Measurements from ENCODE around the gene OSR1. TPM values are rescaled to one million over a fixed set of nuclear protein-coding genes. Genes with fewer than 3 reads are reported as not detected.

The OSR1 gene
- total RNA-seq, 1 donor from 2014 or later: not detected

DNA sequence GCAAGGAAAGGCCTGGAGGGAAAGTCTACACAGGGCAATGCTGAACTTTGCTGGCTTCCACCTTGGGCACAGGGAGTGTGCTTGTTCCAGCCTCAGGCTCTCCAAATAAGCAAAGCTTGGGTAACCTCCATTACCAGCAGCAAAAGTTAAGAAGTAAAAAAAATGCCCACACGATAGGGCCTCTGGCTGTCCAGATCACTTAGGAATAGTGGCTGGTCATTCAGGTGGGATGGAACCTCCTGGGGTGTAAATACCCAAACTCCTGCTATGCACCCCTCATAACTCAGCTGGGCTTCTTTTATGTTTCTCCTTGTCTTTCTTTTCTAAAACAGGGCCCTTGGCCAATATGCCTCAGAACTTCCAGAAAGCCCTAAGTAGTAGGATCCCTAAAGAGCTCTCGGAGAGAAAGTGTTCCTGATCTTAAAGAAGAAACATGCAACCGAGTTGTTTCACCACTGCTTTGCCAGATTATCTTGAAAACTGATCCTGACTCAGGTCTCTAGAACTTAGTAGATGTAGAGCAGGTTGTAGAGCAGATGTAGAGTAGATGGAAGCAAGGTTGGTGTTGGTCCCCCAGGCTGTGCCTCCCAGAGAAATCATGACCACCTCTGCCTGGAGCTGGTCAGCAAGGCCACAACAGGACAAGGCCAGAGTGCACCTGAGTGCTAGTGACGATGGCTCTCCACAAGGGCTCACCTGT, 2.0 kb upstream of the OSR1 start:
- intact Hi-C loops (cut with micrococcal nuclease): loop anchor here (5.0 to 10.0 kb wide), 2 partner anchors 507 to 1486 kb away; partner anchors contain the start of gene KCNS3

DNA sequence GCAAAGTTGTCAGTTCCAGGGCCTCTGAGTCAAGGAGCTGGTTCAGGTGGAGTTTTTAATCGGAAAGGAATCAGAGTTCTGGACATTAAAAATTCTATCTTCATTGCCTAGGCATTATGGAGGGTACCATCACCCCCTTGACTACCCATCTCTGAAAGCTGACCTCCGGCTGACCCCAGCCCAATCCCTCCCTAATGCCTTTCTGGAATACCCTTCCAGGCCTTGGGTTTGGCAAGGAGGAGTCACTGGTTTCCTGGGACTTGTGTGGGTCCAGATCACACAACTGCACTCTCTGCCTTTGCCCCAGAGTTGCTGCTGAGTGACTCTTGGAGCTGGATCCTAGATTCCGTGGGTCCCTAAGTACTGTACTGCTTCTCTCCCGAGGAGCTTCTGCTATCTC, 1.0 kb upstream of the OSR1 start:
- intact Hi-C loops (cut with micrococcal nuclease): no loop called here

DNA sequence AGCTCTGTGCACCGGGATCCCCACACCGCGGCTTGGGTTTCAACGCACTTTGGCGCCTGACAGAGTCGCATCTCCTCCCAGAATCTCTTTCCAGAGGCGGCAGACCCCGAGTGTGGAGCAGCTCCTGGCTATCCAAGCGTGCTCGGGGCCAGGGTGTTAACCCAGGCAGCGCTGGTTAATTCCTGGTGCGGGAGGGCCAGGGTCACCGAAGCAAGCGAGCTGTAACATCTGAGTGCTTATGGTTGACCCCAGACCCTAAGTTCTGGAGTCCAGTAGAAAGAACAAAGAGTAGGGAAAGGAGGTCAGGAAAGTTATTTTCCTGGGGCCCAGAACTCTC, 566 bp upstream of the OSR1 start:
- intact Hi-C loops (cut with micrococcal nuclease): no loop called here

DNA sequence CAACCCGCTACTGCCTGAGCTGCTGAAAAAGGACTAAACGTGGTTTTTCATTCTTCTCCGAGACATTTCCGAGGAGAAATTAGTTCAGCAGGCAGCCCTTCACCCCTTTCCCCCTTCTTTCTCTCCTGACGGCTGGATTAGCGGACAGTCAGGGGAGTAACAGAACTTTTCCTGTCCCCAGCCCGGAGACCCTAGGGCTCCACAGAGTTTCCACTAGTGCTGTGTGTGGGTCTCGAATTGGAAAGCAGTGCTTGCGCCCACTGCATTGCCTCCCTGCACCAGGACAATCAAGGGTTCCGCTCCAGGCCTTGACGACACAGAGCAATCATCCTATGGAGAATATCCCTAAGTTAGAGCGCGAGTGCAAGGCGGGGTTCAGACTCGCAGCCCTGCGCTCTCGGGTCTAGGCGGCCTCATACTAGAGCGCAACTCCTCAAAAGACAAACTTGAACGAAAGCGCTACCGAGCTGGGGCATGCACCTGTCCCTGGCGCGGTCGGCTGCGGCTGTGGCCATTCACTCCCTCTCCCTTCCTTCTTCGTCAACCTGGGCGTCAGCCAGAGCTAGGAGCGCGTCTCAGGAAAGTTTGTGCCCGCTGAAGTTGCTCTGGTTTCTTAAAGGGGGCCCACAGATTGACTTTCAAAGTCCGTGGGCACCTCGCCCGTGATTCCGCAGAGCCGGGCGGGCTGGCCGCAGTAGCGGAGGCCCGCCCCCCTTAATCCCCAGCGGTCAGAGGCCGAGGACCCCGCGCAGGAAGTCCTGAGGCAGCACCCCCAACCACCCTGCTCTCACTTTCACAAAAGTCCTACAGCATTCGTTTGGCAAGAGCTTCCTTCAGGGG, 801 bp downstream of the OSR1 start:
- intact Hi-C loops (cut with micrococcal nuclease): loop anchor here (1.0 kb wide), 1 partner anchor 7 kb away; no protein-coding TSS in a partner anchor

DNA sequence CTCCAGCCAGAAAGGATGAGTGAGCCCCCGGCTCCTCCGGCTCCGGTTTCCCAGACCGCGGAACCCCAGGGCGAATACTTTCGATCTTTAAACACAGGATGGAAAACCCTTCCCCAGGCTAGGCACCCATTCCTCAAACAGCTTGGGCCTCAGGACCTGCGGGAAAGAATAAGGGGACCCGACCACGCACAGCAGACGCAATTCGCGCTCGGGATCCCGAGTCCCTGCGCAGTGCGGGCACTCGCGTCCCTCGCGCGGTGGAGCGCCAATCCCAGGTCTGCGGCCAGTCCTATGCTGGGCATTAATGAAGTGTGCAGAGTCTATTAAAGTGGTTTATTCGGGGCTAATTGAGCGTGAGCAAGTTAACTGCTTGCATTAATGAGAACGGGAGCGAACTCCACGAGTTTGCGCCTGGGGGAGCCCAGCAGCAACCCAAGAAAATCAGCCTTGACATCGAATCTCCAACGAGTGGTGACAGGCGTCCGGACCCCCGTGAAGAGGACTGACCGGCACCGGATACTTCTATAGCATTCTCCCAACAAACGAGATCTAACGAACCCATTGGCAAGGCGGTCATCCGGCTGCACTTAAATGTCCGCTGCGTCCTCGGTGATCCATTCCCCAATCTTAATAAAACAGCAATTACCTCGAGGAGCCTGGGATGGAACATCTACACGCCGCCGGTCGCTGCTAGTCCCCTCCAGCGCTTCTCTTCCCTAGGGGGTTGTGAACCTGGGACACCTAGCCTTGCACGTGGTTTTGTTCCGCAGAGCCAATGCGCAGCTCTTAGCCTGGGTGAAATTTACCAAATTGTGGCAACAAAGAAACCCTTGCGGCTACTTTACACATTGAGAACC, 1.6 kb downstream of the OSR1 start:
- intact Hi-C loops (cut with micrococcal nuclease): no loop called here

DNA sequence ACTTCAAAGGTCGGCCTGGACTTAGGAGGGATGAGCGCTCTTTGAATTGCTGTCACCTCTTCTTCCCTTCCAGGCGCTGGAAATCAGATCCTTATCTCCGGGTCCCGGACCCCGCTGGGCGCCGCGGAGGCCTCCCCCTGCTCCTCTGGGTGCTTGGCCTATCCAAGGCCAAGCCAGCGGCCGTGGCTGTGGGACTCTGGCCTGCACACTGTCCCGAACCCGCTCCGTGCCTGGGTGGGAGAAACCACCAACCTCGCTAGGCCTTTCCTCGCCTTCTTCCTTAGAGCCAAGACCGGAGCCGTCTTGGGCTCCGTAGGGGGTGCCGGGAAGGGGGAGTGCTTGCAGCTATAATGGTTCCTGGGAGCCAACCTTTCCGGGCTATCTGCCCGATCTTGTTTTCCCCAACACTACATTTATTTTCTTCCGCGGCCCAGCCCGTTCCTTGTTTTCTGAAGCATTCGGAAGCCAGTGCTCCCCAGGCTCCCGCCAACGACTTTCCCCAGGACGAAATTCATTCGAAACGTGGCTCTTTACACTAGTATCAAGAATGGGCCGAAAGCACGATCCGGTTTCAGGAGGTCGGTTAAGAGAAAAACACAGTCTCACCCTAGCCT, 2.4 kb downstream of the OSR1 start:
- intact Hi-C loops (cut with micrococcal nuclease): no loop called here

DNA sequence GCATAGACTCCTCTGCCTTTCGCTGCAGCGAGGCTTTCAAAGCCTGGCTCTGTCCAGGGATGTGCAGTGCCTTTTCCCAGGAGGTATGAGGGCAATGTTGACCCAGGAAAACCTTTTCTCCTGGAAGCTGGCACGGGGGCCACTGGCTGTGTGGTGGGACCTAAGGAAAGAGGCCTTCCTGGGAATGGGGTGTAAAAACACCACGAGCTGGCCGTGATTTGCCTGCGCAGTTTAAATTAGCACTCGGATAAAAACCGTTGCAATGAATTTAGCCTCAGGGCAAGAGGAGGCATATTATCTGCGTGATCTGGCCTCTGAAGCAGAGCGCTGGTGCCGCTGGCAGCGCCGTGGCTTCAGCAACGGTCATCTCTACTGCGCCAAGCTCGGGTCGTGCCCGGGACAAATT, 3.0 kb downstream of the OSR1 start:
- intact Hi-C loops (cut with micrococcal nuclease): no loop called here

DNA sequence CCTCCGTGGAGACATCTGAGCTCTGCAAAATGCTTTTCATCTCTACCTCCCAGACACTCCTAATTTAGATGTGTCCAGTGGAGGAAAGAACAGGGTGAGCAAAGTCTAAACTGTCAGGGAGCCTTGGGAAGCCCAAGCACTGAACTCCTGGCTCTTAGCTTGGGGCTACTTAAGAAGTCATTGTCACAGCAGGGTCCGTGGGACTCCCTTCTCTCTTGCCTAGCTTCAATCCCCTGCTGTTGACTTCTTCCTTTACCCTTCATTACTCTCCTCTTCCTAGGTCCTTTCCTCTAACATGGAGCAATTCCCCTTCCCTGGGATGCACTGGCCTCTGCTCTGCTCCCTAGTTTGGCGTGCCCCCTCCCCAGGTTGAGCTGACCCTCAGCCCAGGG, 3.4 kb downstream of the OSR1 start:
- intact Hi-C loops (cut with micrococcal nuclease): no loop called here

DNA sequence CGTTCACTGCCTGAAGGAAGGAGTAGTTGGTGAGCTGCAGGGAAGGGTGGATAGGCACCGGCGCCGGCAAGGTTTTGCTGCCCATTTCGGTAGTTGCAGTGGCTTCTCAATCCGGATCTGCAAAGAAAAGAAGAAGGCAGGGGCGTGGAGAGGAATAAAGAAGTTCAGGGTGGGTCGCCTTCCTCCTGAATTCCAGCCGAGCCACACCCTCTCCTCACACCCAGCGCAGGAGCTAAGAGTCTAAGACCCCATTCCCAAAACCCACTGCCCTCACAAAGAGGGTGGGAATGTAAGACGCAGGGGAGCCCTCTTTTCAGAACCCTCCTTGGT, 4.7 kb downstream of the OSR1 start:
- intact Hi-C loops (cut with micrococcal nuclease): loop anchor here (2.0 kb wide), 1 partner anchor 833 kb away; no protein-coding TSS in a partner anchor

DNA sequence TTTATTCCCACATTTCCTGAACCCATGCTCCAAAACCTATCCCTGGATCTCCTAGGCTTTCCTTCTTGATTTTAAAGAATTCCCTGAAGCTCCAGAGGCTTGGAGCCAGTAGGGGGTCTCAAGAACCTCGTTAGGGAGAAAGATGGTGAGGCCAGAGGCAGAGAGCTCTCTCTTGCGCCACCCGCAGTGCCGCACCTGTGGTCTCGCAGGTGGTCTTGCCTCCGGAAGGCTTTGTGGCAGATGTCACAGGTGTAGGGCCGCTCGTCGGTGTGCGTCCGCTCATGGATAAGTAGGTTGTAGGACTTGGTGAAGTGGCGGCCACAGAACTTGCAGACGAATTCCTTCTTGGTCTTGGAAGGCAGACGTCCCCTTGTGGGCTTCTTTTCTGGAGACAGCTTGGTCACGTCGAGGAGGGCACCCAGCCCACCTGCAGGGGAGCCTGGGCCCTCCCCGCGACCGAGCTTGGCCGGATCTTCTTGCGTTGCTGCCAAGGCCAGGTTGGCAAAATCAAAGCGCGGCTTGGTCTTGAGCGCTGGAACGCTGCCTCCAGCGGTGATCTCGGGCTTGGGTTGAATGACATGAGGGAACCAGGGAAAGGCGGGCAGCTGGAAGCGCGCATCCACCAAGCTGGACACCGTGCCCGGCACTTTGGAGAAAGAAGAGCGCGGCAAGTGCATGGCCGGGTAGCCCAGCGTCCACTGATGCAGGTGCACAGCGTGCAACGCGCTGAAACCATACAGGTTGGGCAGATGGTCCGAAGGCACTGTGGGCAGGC, 5.3 kb downstream of the OSR1 start:
- intact Hi-C loops (cut with micrococcal nuclease): loop anchor here (2.0 kb wide), 1 partner anchor 832 kb away; no protein-coding TSS in a partner anchor

DNA sequence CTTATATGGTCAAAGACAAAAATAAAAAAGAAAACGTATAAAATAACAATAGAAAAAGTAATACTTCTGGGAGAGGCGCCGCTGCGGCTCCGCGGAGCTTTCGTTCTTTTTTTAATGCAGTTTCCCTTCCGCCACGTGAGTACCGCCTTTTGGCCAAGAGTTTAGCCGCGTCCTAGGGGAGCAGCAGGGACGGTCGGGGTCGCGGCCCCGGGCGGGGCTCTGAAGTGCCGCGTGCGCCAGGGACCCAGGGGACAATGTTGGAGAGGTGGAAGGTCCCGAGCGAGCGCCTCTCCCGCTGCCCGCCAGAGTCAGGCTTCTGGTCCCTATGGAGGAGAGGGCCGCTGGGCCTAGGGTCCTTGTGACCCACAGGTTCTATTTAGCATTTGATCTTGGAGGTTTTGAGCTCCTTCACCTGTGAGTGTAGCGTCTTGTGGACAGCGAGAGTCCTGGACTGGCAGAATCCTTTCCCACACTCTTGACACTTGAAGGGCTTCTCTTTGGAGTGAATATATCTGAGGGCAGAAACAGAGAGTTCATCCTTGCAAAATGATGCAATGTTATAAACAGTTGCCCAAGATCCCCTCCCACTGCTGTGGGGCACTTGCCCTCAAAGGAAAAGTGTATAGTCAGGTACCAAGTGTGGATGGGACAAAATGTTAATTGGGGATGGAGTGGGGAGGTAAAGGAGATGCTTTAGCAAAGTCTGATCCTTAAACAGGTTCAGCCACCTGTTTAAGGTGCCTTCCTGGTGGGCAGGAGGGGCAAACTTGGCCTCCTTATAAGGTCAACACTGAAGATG, 6.3 kb downstream of the OSR1 start:
- intact Hi-C loops (cut with micrococcal nuclease): loop anchor here (2.0 kb wide), 1 partner anchor 831 kb away; no protein-coding TSS in a partner anchor

DNA sequence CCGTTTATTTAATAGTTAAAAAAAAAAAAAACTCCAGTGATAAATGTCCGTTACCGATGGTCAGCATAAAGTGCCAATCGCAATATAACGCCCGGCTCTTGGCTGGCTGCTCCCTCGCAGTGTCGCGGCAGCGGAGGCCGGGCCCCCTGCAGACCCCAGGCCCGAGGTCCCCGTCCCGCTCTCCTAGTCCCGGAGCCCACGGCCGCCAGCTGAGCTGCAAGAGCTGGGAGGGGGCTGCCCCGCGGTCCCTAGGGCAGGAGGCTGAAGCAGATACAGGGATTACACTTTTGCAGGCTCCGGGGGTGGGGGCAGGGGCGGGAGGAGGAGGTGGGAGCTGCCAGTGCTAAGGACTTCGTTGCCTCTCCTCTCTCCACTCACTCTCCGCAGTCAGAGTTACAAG, 6.9 kb downstream of the OSR1 start:
- intact Hi-C loops (cut with micrococcal nuclease): no loop called here

DNA sequence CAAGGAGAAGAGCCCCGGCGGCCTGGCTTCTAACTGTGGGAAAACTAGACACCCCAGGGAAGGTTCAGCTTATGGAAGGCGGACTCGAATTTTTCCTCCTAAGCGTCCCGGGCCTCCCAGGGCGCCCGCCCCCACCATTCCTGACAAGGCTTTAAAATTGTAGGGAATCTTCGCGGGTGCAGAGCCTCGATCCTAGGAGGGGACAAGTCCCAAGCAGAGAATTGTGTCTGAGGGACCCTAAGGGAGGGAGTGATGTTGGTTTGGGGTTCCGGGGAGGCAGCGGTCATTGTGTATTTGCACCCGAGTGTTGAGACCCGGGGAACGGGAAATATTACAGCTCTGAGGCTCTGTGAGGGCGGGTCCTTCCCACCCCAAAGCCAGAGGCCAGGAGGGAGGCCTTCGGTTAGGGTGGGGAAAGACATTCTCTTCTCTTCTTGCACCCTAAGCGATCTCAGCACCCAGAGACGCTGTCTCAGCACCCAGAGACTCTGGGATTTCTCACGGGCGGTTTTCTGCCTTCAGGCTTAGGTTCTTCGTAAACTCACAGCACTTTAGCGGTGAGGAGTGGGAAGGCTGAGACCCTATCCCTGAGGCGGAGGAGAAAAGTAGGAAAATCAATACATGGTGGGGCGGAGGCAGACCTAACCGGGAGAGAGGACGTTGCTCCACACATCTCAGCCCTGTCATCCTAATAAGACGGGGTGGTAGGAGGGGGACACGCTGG, 7.6 kb downstream of the OSR1 start:
- intact Hi-C loops (cut with micrococcal nuclease): loop anchor here (1.0 kb wide), 2 partner anchors 7 to 512 kb away; partner anchors contain the start of gene OSR1

DNA sequence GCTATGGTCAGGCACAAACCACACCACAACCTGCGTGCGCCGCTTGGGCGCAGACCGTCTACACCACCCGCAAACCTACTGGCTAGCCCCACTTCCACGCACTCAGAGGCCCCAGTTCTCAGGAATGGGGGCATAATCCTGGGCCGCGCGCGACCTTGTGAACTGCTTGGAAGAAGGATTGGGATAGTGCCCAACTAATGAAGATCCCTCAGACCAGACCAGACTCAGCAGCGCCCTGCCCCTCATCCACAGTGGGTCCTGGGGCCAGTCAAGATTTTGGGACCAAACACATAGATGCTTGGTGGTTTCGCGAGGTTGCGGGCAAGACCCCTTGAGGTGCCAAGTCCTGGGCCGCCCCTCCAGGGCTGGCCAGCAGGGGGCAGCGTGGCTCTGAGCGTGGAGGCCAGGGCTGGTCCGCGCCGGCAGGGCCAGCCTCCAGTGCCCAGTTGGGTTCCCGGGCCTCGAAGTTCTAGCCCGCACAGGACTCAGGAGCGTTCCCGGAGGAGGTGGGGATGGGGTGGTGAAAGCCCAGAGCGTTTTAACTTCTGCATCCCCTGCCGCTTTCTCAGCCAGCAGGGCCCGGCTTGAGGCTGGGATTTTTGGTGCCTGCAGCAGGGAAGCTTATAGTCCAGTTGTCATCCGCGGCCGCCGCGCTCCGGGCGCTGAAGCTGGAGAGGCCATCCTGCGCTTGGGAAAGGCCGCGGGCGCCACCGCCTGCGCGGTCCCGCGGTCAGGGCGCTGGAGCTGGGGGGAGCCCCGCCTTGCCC, 8.3 kb downstream of the OSR1 start:
- intact Hi-C loops (cut with micrococcal nuclease): loop anchor here (1.0 to 5.0 kb wide), 5 partner anchors 8 to 1472 kb away; partner anchors contain the start of genes LDAH and OSR1

DNA sequence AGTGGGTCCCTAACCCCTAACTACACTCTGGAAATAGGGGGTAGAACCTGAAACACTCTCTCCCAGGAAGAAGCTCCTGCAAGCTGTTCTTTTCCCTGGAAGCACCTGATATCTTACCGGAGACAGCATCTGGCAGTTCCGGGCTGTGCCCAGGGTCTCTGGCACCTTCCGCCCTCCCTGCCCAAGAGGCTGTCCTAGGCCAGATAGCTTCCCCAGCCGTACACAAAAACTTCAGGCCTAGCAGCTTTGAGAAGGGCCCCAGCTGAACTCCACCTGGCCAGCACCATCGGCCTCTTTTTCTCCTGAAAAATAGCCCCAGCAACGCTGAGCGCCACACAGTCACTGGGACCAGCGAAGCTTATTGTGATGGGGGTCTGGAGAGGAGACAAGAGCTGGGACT, 9.7 kb downstream of the OSR1 start:
- intact Hi-C loops (cut with micrococcal nuclease): loop anchor here (1.0 to 5.0 kb wide), 7 partner anchors 14 to 1474 kb away; partner anchors contain the start of genes HS1BP3, LAPTM4A, LDAH and RDH14

DNA sequence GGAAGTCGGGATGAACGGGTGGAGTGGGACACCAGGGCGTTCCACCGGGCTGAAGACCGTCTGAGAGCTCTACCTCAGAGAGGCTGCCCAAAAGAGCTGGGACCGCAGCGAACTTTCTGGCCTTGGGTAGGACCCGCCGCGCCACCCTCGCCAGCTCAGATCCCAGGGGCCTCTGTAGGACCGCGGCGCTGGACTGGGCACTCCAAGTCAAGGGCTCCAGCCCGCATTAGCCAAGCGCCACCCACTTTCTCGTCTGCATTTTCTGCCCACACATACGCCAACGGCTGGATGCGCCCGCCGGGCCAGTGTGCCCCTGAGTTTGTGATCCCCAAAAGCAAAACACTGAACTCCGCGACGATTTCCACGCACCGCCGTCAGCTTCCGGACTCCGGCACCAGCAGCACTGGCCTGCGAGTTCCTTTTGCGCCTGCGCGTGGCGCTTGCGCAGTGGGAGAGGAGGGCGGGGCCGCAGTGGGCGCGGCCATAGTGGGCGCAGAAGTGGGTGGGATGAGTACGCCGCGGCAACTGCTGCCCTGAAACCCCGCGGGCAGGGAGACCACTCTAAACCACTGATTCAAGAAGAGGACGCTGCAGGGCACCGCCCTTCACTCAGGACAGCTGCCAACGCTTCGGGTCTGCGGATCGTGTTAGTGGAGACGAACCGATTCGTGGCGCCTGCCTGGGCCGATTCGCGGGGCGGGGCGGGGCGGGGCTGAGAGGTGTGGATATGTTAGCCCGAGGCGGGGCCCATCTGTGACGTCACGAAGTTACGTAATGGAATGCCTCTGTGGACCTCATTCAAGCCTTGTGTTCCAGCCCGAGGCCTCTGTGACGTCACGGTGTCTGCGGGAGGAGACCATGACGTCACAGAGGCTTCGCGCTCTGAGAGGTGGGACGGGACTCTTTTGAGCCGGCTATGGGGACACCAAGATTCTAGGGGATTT, 10.5 kb downstream of the OSR1 start:
- intact Hi-C loops (cut with micrococcal nuclease): loop anchor here (1.0 to 5.0 kb wide), 7 partner anchors 14 to 1474 kb away; partner anchors contain the start of genes HS1BP3, LAPTM4A, LDAH and RDH14
